ENCODE data around the gene KIF5C.

GRCh38 chr2:148909114-148909513 lies 34.1 kb downstream of the KIF5C start:
- no peak for TF ChIP-seq CTCF (conservative IDR thresholded peaks at IDR 0.05 in 1 of 2, IDR thresholded peaks at IDR 0.05 in 1 of 2; ENCODE audit: low read depth in 1 of 2, low read length in 2 of 2)
- TF ChIP-seq EZH2 (IDR thresholded peaks at IDR 0.05; ENCODE audit: low read length, missing control alignments) = no peak

All from fibroblast of lung (primary cell).